ENCODE data around the gene C16orf92.

GRCh38 chr16:30032083-30032819 is 9.3 kb downstream of the C16orf92 start:
- TF ChIP-seq, protein P1, sequence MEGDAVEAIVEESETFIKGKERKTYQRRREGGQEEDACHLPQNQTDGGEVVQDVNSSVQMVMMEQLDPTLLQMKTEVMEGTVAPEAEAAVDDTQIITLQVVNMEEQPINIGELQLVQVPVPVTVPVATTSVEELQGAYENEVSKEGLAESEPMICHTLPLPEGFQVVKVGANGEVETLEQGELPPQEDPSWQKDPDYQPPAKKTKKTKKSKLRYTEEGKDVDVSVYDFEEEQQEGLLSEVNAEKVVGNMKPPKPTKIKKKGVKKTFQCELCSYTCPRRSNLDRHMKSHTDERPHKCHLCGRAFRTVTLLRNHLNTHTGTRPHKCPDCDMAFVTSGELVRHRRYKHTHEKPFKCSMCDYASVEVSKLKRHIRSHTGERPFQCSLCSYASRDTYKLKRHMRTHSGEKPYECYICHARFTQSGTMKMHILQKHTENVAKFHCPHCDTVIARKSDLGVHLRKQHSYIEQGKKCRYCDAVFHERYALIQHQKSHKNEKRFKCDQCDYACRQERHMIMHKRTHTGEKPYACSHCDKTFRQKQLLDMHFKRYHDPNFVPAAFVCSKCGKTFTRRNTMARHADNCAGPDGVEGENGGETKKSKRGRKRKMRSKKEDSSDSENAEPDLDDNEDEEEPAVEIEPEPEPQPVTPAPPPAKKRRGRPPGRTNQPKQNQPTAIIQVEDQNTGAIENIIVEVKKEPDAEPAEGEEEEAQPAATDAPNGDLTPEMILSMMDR (IDR thresholded peaks at IDR 0.05) = peak; percentile 91
- TF ChIP-seq EZH2phosphoT487 (IDR thresholded peaks at IDR 0.05) (peak; percentile 27), EZH2 (IDR thresholded peaks at IDR 0.05) (no peak)

Data from neural progenitor cell (in vitro differentiated cells).